Rectal smooth muscle tissue (tissue), 1 donor: ENCODE measurements around the gene ZNF488.

Experiments
- H3K27ac ChIP-seq: one replicate; pipeline ENCODE4 v1.7.0; 2013; ENCODE audit warnings: low read depth, low read length, inconsistent platforms
- H3K27me3 ChIP-seq: one replicate; pipeline ENCODE4 v1.7.0; 2013; ENCODE audit warnings: low read length; ENCODE audit not compliant: control insufficient read depth, insufficient read depth
- H3K36me3 ChIP-seq: one replicate; pipeline ENCODE4 v1.7.0; 2013; ENCODE audit warnings: low read length; ENCODE audit not compliant: control insufficient read depth, insufficient read depth
- H3K4me1 ChIP-seq: one replicate; pipeline ENCODE4 v1.7.0; 2013; ENCODE audit warnings: low read length; ENCODE audit not compliant: control insufficient read depth, insufficient read depth
- H3K4me3 ChIP-seq: one replicate; pipeline ENCODE4 v1.7.0; 2013; ENCODE audit warnings: low read length
- H3K9ac ChIP-seq: one replicate; pipeline ENCODE4 v1.7.0; 2013; ENCODE audit warnings: low read length

The ZNF488 gene

GRCh38 chr10:47414752-47415519 is 30.8 kb upstream of the ZNF488 start:
- H3K9ac ChIP-seq: no peak overlapping the region
- H3K4me3 ChIP-seq: no peak overlapping the region
- no peaks in the 10 kb centered on the region for H3K36me3 ChIP-seq
- no peaks in the 10 kb centered on the region for H3K4me1 ChIP-seq
- no peak overlapping the region for H3K27ac ChIP-seq
- no peaks in the 10 kb centered on the region for H3K27me3 ChIP-seq

GRCh38 chr10:47414227-47414592 is 30.1 kb upstream of the ZNF488 start:
- no peaks in the 10 kb centered on the region for H3K36me3 ChIP-seq
- H3K27ac ChIP-seq: no peak overlapping the region
- H3K4me1 ChIP-seq: no peaks in the 10 kb centered on the region
- H3K9ac ChIP-seq: no peak overlapping the region
- no peaks in the 10 kb centered on the region for H3K27me3 ChIP-seq
- H3K4me3 ChIP-seq: no peak overlapping the region

- Histone ChIP-seq H3K27ac (no peak overlapping the region), H3K4me3 (no peak overlapping the region), H3K4me1 (no peaks in the 10 kb centered on the region), H3K36me3 (no peaks in the 10 kb centered on the region), H3K27me3 (no peaks in the 10 kb centered on the region), H3K9ac (no peak overlapping the region)
Observed at GRCh38 chr10:47413531-47414226, 29.6 kb upstream of the ZNF488 start.

GRCh38 chr10:47412869-47413268 is 28.8 kb upstream of the ZNF488 start:
- no peaks in the 10 kb centered on the region for H3K36me3 ChIP-seq
- no peak overlapping the region for H3K4me3 ChIP-seq
- H3K27ac ChIP-seq: no peak overlapping the region
- no peak overlapping the region for H3K9ac ChIP-seq
- no peaks in the 10 kb centered on the region for H3K27me3 ChIP-seq
- no peaks in the 10 kb centered on the region for H3K4me1 ChIP-seq

GRCh38 chr10:47412177-47412730 is 28.2 kb upstream of the ZNF488 start:
- no peak overlapping the region for H3K4me3 ChIP-seq
- no peaks in the 10 kb centered on the region for H3K36me3 ChIP-seq
- no peaks in the 10 kb centered on the region for H3K4me1 ChIP-seq
- no peak overlapping the region for H3K9ac ChIP-seq
- no peak overlapping the region for H3K27ac ChIP-seq
- no peaks in the 10 kb centered on the region for H3K27me3 ChIP-seq

GRCh38 chr10:47410862-47411261 is 26.8 kb upstream of the ZNF488 start:
- no peaks in the 10 kb centered on the region for H3K36me3 ChIP-seq
- H3K4me3 ChIP-seq: no peak overlapping the region
- no peak overlapping the region for H3K9ac ChIP-seq
- H3K4me1 ChIP-seq: no peaks in the 10 kb centered on the region
- H3K27me3 ChIP-seq: no peaks in the 10 kb centered on the region
- no peak overlapping the region for H3K27ac ChIP-seq

- Histone ChIP-seq H3K9ac (no peak overlapping the region), H3K36me3 (no peaks in the 10 kb centered on the region)
Observed at GRCh38 chr10:47410271-47410670, 26.2 kb upstream of the ZNF488 start.

GRCh38 chr10:47409866-47410256 is 25.8 kb upstream of the ZNF488 start:
- Histone ChIP-seq H3K4me3 (no peak overlapping the region), H3K4me1 (no peaks in the 10 kb centered on the region), H3K27me3 (no peaks in the 10 kb centered on the region), H3K9ac (no peak overlapping the region), H3K36me3 (no peaks in the 10 kb centered on the region), H3K27ac (no peak overlapping the region)

More at GRCh38 chr10:47410271-47410670, 26.2 kb upstream of the ZNF488 start:
- H3K4me1 ChIP-seq: no peaks in the 10 kb centered on the region
- H3K27me3 ChIP-seq: no peaks in the 10 kb centered on the region
- no peak overlapping the region for H3K4me3 ChIP-seq
- H3K27ac ChIP-seq: no peak overlapping the region

- Histone ChIP-seq H3K9ac (no peak overlapping the region), H3K4me1 (no peaks in the 10 kb centered on the region), H3K27ac (no peak overlapping the region), H3K4me3 (no peak overlapping the region), H3K27me3 (no peaks in the 10 kb centered on the region), H3K36me3 (no peaks in the 10 kb centered on the region)
Observed at GRCh38 chr10:47409171-47409865, 25.2 kb upstream of the ZNF488 start.

- Histone ChIP-seq H3K36me3 (no peaks in the 10 kb centered on the region), H3K9ac (no peak overlapping the region), H3K4me3 (no peak overlapping the region), H3K27me3 (no peaks in the 10 kb centered on the region), H3K4me1 (peaks cover 1% of the 10 kb centered on the region), H3K27ac (no peak overlapping the region)
Observed at GRCh38 chr10:47408606-47409005, 24.5 kb upstream of the ZNF488 start.

- Histone ChIP-seq H3K4me3 (no peak overlapping the region), H3K27ac (no peak overlapping the region), H3K4me1 (peaks cover 12% of the 10 kb centered on the region), H3K27me3 (no peaks in the 10 kb centered on the region), H3K9ac (no peak overlapping the region), H3K36me3 (no peaks in the 10 kb centered on the region)
Observed at GRCh38 chr10:47406870-47407691, 23.0 kb upstream of the ZNF488 start.

GRCh38 chr10:47406548-47406869 is 22.4 kb upstream of the ZNF488 start:
- H3K9ac ChIP-seq: no peak overlapping the region
- no peak overlapping the region for H3K27ac ChIP-seq
- no peak overlapping the region for H3K4me3 ChIP-seq
- no peaks in the 10 kb centered on the region for H3K36me3 ChIP-seq
- H3K27me3 ChIP-seq: no peaks in the 10 kb centered on the region
- peaks cover 12% of the 10 kb centered on the region for H3K4me1 ChIP-seq
